ENCODE results near the gene RFX1. TPM values are rescaled to one million over a fixed set of nuclear protein-coding genes. Genes with fewer than 3 reads are reported as not detected.
A peak's percentile ranks its signal among the peaks of the same experiment; 100 is the strongest.

The RFX1 gene
- total and polyA plus RNA-seq, 9 of the 15 experiments (the other 6 are each of a cell fraction or from before 2014, with no cell fraction given), result 0.14 to 19.3 (median 1.2) TPM

DNA sequence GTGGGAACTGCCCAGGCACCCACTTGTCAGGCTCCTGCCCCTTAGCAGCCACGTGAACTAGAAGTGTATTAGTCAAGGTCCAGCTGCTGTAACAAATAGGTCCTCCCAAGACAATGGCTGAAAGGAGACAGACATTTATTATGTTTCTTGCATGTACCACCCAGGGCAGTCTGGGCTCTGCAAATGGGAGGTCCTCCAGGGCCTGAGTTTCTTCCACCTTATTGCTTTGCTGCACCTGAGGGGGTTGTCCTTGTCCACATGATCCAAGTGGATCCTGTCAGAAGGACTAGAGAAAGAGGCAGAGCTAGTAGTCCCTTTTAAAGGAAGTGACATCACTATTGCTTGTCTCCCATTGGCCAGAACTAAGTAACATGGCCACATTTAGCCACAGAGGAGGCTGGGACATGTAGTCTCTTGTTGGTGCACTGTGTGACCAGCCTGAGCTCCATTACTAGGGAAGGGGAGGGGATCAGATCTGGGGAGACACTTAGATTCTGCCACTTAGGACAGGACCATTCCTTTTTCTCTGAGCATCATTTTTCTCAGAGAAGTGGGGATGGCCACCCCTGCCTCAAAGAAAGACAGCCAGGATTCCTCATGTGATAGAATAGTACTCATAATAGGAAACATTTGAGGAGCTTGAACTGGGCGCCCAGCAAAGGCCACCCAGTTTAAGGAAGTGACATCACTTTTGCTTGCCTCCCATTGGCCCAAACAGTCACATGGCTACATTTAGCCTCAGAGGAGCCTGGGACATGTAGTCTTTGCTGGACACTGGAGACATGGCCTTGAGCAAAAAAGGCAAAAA is 85.0 kb downstream of the RFX1 start (continued):
- TF ChIP-seq MTA1 (IDR thresholded peaks at IDR 0.05; ENCODE audit: borderline replicate concordance) (no peak), MYC (IDR thresholded peaks at IDR 0.05; ENCODE audit: low read depth, low read length) (no peak), MYC (CRISPR knock-in tag; IDR thresholded peaks at IDR 0.05; ENCODE audit: borderline replicate concordance, low read depth) (no peak), SPI1 (IDR thresholded peaks at IDR 0.05; ENCODE audit: borderline replicate concordance, low read depth, low read length) (peak; percentile 80), ATF1 (CRISPR knock-in tag; IDR thresholded peaks at IDR 0.05) (no peak), ATF1 (tag; IDR thresholded peaks at IDR 0.05) (peak; percentile 89), CREBBP (IDR thresholded peaks at IDR 0.05; ENCODE audit: low read depth, low read length) (no peak), SIX5 (IDR thresholded peaks at IDR 0.05; ENCODE audit: borderline replicate concordance in 1 of 2, insufficient read depth in 1 of 2, low read depth in 1 of 2, low read length in 2 of 2) (peak; percentile 75 to 77), CREB3L1 (IDR thresholded peaks at IDR 0.05; ENCODE audit: borderline replicate concordance, low read depth) (peak; percentile 65; the same call in 1 of the 2 replicates), JUND (IDR thresholded peaks at IDR 0.05; ENCODE audit: borderline replicate concordance, low read depth, low read length) (peak; percentile 56; the same call in 1 of the 2 replicates), JUND (tag; IDR thresholded peaks at IDR 0.05; ENCODE audit: borderline replicate concordance, low read depth, low read length) (peak; percentile 41; the same call in 1 of the 3 replicates), RBBP5 (IDR thresholded peaks at IDR 0.05; ENCODE audit: borderline replicate concordance, insufficient read depth, low read length, poor library complexity, severe bottlenecking) (no peak), HMBOX1 (IDR thresholded peaks at IDR 0.05) (peak; percentile 74; the same call in 1 of the 2 replicates), MAFG (tag; conservative IDR thresholded peaks at IDR 0.05) (no peak), GABPB1 (CRISPR knock-in tag; IDR thresholded peaks at IDR 0.05) (peak; percentile 93), ETS1 (conservative IDR thresholded peaks at IDR 0.05; ENCODE audit: control insufficient read depth, low read depth, low read length) (0 out of 2 replicates have a peak, but pooled peaks have one; percentile 65), RAD51 (IDR thresholded peaks at IDR 0.05; ENCODE audit: borderline replicate concordance, low read depth) (peak; percentile 82), NFYB (IDR thresholded peaks at IDR 0.05; ENCODE audit: extremely low read depth, insufficient read length) (peak; percentile 27)
- TF ChIP-seq, protein P1, sequence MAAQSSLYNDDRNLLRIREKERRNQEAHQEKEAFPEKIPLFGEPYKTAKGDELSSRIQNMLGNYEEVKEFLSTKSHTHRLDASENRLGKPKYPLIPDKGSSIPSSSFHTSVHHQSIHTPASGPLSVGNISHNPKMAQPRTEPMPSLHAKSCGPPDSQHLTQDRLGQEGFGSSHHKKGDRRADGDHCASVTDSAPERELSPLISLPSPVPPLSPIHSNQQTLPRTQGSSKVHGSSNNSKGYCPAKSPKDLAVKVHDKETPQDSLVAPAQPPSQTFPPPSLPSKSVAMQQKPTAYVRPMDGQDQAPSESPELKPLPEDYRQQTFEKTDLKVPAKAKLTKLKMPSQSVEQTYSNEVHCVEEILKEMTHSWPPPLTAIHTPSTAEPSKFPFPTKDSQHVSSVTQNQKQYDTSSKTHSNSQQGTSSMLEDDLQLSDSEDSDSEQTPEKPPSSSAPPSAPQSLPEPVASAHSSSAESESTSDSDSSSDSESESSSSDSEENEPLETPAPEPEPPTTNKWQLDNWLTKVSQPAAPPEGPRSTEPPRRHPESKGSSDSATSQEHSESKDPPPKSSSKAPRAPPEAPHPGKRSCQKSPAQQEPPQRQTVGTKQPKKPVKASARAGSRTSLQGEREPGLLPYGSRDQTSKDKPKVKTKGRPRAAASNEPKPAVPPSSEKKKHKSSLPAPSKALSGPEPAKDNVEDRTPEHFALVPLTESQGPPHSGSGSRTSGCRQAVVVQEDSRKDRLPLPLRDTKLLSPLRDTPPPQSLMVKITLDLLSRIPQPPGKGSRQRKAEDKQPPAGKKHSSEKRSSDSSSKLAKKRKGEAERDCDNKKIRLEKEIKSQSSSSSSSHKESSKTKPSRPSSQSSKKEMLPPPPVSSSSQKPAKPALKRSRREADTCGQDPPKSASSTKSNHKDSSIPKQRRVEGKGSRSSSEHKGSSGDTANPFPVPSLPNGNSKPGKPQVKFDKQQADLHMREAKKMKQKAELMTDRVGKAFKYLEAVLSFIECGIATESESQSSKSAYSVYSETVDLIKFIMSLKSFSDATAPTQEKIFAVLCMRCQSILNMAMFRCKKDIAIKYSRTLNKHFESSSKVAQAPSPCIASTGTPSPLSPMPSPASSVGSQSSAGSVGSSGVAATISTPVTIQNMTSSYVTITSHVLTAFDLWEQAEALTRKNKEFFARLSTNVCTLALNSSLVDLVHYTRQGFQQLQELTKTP (IDR thresholded peaks at IDR 0.05; ENCODE audit: low read depth in 1 of 2, partially characterized antibody in 2 of 2), result peak in 1 of 2 experiments; percentile 87
